Stomach (tissue), 9 donors: Measurements from ENCODE around the gene HTR1D. TPM values are rescaled to one million over a fixed set of nuclear protein-coding genes. Genes with fewer than 3 reads are reported as not detected.

Experiments used
- DNase-seq, 2 donors: peaks; one replicate each; pipeline versions ENCODE4 v3.0.0 to v3.0.0-alpha.2; 2013 to 2019
- H3K27ac ChIP-seq, 5 donors: fragments of 200-600 bp in 4 of 5; sonication (generic) in 4 of 5; one replicate each; pipeline ENCODE4 v1.5.1; 2013 to 2019; ENCODE audit warnings: mild to moderate bottlenecking in 1 of 5, moderate library complexity in 1 of 5
- H3K27me3 ChIP-seq, 3 donors: fragments of 200-600 bp; sonication (generic); one replicate each; pipeline ENCODE4 v1.5.1; 2017 to 2019; ENCODE audit warnings: mixed run types in 1 of 3
- H3K36me3 ChIP-seq, 4 donors: fragments of 200-600 bp; sonication (generic); 1 replicate in 3 of 4; 2 replicates in 1 of 4; pipeline ENCODE4 v1.5.1; 2016 to 2019
- H3K4me1 ChIP-seq, 4 donors: fragments of 200-600 bp; sonication (generic); one replicate each; pipeline ENCODE4 v1.5.1; 2016 to 2019
- H3K4me3 ChIP-seq, 4 donors: fragments of 200-600 bp; sonication (generic) in 3 of 4; one replicate each; pipeline ENCODE4 v1.5.1; 2016 to 2019; ENCODE audit warnings: mild to moderate bottlenecking in 1 of 4
- H3K9me3 ChIP-seq, 4 donors: fragments of 200-600 bp; sonication (generic); one replicate each; pipeline ENCODE4 v1.5.1; 2016 to 2019
- CTCF ChIP-seq, 7 experiments: fragments of 450-650 bp in 4 of 7; fragments of 200-600 bp in 3 of 7; sonication (generic) in 3 of 7; IDR thresholded peaks; one replicate each; pipeline ENCODE4 v1.5.1; 2016 to 2019; ENCODE audit warnings: antibody characterized with exemption in 7 of 7, control low read depth in 2 of 7, mild to moderate bottlenecking in 1 of 7
- EP300 ChIP-seq: sonication (generic); formaldehyde crosslinking; IDR thresholded peaks from one replicate; pipeline ENCODE4 v1.6.1; 2017; ENCODE audit warnings: antibody characterized with exemption
- POLR2A ChIP-seq, 4 donors: fragments of 450-650 bp; IDR thresholded peaks; one replicate each; pipeline ENCODE4 v1.6.1; 2016; ENCODE audit warnings: antibody characterized with exemption in 4 of 4, control low read depth in 2 of 4, mild to moderate bottlenecking in 1 of 4, moderate library complexity in 1 of 4
- POLR2AphosphoS5 ChIP-seq, 3 donors: sonication (generic); formaldehyde crosslinking; IDR thresholded peaks; one replicate each; pipeline ENCODE4 v1.6.1; 2016; ENCODE audit warnings: antibody characterized with exemption in 3 of 3
- WGBS, 5 donors: extraction: QIAGEN DNeasy Blood & Tissue Kit in 3 of 5; methylation state at CpG; one replicate each; pipeline versions ENCODE4 v1.1.5 to v1.1.7; 2013 to 2018; 5-methylcytosine and 5-hydroxymethylcytosine counted together
- intact Hi-C: fragments of 100-400 bp; cut with DNase I; formaldehyde crosslinking; loops from one replicate; pipeline ENCODE4 v1.15.1; 2023; ENCODE audit warnings: low total_unique reads
- polyA plus RNA-seq, 3 donors: library from polyadenylated mRNA; stranded (reverse); fragments of 200-250 nt; gene quantifications; one replicate each; pipeline ENCODE4 v1.2.3, GENCODE V29; 2013
- total RNA-seq, 5 donors: library from RNA; depleted of rRNA; stranded (reverse); fragments of >200 nt; gene quantifications; one replicate each; pipeline versions ENCODE4 v1.1.0 to v1.2.3, GENCODE V29; 2014 to 2016
- donor health status: healthy with polysubstance abuse.
- donor health status: Bipolar disorder and iron deficiency.
- donor health status: healthy.

Gene HTR1D
- total and polyA plus RNA-seq, 8 donors, result 0.19 to 0.58 TPM; not detected in 6

- TF ChIP-seq POLR2AphosphoS5 (IDR thresholded peaks at IDR 0.05) (no peak), EP300 (no peak)
- peak overlapping the region in 2 of 5 donors; percentile 20 to 35 for H3K27ac ChIP-seq
- 50 to 81% (median 70%) methylated on average over 4 of the region's 4 CpGs for WGBS, 5 donors
- H3K9me3 ChIP-seq, result no peaks in the 10 kb centered on the region
- no peak for DNase-seq
- H3K27me3 ChIP-seq, result no peaks in the 10 kb centered on the region
- no peak overlapping the region for H3K4me3 ChIP-seq
- no peaks in the 10 kb centered on the region for H3K36me3 ChIP-seq
- intact Hi-C loops, result no loop called here
- H3K4me1 ChIP-seq, result peaks cover 8 to 36% (median 18%) of the 10 kb centered on the region in 4 donors
Observed at GRCh38 chr1:23171181-23171755, 46.0 kb downstream of the HTR1D start.

GRCh38 chr1:23169727-23170335, 47.5 kb downstream of the HTR1D start:
- Histone ChIP-seq H3K36me3 (no peaks in the 10 kb centered on the region), H3K27ac (peak overlapping the region in 4 of 5 donors; percentile 89 to 96 (median 92)), H3K4me1 (peaks cover 8 to 48% (median 20%) of the 10 kb centered on the region in 4 donors), H3K4me3 (no peak overlapping the region), H3K27me3 (no peaks in the 10 kb centered on the region), H3K9me3 (no peaks in the 10 kb centered on the region)
- intact Hi-C loops, result no loop called here
- TF ChIP-seq CTCF (IDR thresholded peaks at IDR 0.05) (no peak), POLR2A (IDR thresholded peaks at IDR 0.05) (no peak), POLR2AphosphoS5 (IDR thresholded peaks at IDR 0.05) (peak in 2 of 3 donors; percentile 38 to 53)
- DNase-seq, result peak in 1 of 2 donors; percentile 79
- 44 to 77% (median 71%) methylated on average over 5 of the region's 5 CpGs for WGBS, 5 donors

GRCh38 chr1:23169195-23169575, 48.1 kb downstream of the HTR1D start:
- TF ChIP-seq EP300, result no peak
- TF ChIP-seq POLR2AphosphoS5 (IDR thresholded peaks at IDR 0.05), result no peak
- TF ChIP-seq POLR2A (IDR thresholded peaks at IDR 0.05), result no peak
- no peak for TF ChIP-seq CTCF (IDR thresholded peaks at IDR 0.05)
- intact Hi-C loops, result no loop called here
- Histone ChIP-seq H3K4me1 (peaks cover 8 to 48% (median 21%) of the 10 kb centered on the region in 4 donors), H3K36me3 (no peaks in the 10 kb centered on the region), H3K27me3 (no peaks in the 10 kb centered on the region), H3K4me3 (peak overlapping the region; percentile 74 to 86 (median 77)), H3K9me3 (no peaks in the 10 kb centered on the region), H3K27ac (peak overlapping the region in 4 of 5 donors; percentile 89 to 96 (median 92))
- 47 to 54% (median 49%) methylated on average over 14 of the region's 14 CpGs for WGBS, 5 donors
- no peak for DNase-seq

- Histone ChIP-seq H3K27me3 (no peaks in the 10 kb centered on the region), H3K27ac (peak within 1 kb of the TSS; percentile 89 to 96 (median 92)), H3K4me3 (peak within 1 kb of the TSS; percentile 74 to 86 (median 77)), H3K4me1 (peaks cover 8 to 48% (median 21%) of the 10 kb centered on the region in 4 donors), H3K9me3 (no peaks in the 10 kb centered on the region), H3K36me3 (no peaks in the 10 kb centered on the region)
- intact Hi-C loops, result no loop called here
- TF ChIP-seq POLR2A (IDR thresholded peaks at IDR 0.05) (peak in 2 of 4 donors; percentile 36 to 68), CTCF (IDR thresholded peaks at IDR 0.05) (no peak), EP300 (no peak), POLR2AphosphoS5 (IDR thresholded peaks at IDR 0.05) (peak; percentile 97 to 99 (median 98))
- WGBS, 5 donors, result 5 to 10% (median 7%) methylated on average over 43 to 56 of the region's 56 CpGs
- peak; percentile 92 to 94 for DNase-seq
Observed at GRCh38 chr1:23168445-23169194, 48.7 kb downstream of the HTR1D start, which contains the start of gene LUZP1. Gene LUZP1 (minus strand): TSS chr1:23168856.
